Neural progenitor cell (in vitro differentiated cells): ENCODE measurements around the gene OAF.

Experiments
- EZH2 ChIP-seq: fragments of 200-600 bp; sonication (generic); IDR thresholded peaks from 2 replicates; pipeline ENCODE4 v1.6.1; 2017; ENCODE audit warnings: antibody characterized with exemption, mild to moderate bottlenecking, moderate library complexity
- TF ChIP-seq, protein P1 (sequence below): fragments of 200-600 bp; sonication (generic); IDR thresholded peaks from 2 replicates; pipeline ENCODE4 v1.5.1; 2017; ENCODE audit warnings: antibody characterized with exemption, mild to moderate bottlenecking

GRCh38 chr11:120259241-120259640 is 48.4 kb downstream of the OAF start:
- TF ChIP-seq, protein P1, sequence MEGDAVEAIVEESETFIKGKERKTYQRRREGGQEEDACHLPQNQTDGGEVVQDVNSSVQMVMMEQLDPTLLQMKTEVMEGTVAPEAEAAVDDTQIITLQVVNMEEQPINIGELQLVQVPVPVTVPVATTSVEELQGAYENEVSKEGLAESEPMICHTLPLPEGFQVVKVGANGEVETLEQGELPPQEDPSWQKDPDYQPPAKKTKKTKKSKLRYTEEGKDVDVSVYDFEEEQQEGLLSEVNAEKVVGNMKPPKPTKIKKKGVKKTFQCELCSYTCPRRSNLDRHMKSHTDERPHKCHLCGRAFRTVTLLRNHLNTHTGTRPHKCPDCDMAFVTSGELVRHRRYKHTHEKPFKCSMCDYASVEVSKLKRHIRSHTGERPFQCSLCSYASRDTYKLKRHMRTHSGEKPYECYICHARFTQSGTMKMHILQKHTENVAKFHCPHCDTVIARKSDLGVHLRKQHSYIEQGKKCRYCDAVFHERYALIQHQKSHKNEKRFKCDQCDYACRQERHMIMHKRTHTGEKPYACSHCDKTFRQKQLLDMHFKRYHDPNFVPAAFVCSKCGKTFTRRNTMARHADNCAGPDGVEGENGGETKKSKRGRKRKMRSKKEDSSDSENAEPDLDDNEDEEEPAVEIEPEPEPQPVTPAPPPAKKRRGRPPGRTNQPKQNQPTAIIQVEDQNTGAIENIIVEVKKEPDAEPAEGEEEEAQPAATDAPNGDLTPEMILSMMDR: no peak
- no peak for TF ChIP-seq EZH2
